Panc1 (cell line): ENCODE measurements around the gene PTPRO. TPM values are rescaled to one million over a fixed set of nuclear protein-coding genes. Genes with fewer than 3 reads are reported as not detected.
A peak's percentile ranks its signal among the peaks of the same experiment; 100 is the strongest.

Experiments
- ATAC-seq: fragments of 200-7000 bp; cut with Tn5 transposase; 2 replicates; pipeline ENCODE4 v1.9.1; 2020; ENCODE audit warnings: mild to moderate bottlenecking, moderate library complexity
- BruUV-seq: library from RNA; stranded (reverse); fragments of 400-500 nt; replicated peaks from 2 replicates; lab custom pipeline; 2021; lab: Mats Ljungman, UMichigan
- CTCF ChIA-PET: fragments of 300-600 bp; sonication (Branson Sonifier 250); formaldehyde crosslinking; loops from one replicate; lab custom pipeline; 2022; ENCODE audit warnings: antibody characterized with exemption; lab: Charles Lee
- POLR2A ChIA-PET: fragments of 300-600 bp; sonication (Branson Sonifier 250); formaldehyde crosslinking; loops from one replicate; lab custom pipeline; 2022; ENCODE audit warnings: antibody characterized with exemption; lab: Charles Lee
- DNase-seq: peaks from one replicate; pipeline ENCODE4 v3.0.0-alpha.2; 2010; ENCODE audit warnings: low read depth, low spot score
- H3K27ac ChIP-seq: 2 replicates; pipeline ENCODE4 v1.5.1; 2011; ENCODE audit warnings: mild to moderate bottlenecking, low read length, inconsistent platforms
- H3K27me3 ChIP-seq: fragments of 200-500 bp; sonication (Bioruptor generic); 2 replicates; pipeline ENCODE4 v1.6.0; 2014; ENCODE audit warnings: low read length, inconsistent platforms; ENCODE audit not compliant: control insufficient read depth, insufficient read depth
- H3K36me3 ChIP-seq: fragments of 200-500 bp; sonication (Bioruptor generic); 2 replicates; pipeline ENCODE4 v1.5.1; 2014; ENCODE audit warnings: inconsistent platforms, mild to moderate bottlenecking, low read length, moderate library complexity; ENCODE audit not compliant: control insufficient read depth, insufficient read depth
- H3K4me1 ChIP-seq: 2 replicates; pipeline ENCODE4 v1.5.1; 2011; ENCODE audit warnings: inconsistent platforms, mild to moderate bottlenecking, low read length, moderate library complexity; ENCODE audit not compliant: control insufficient read depth, insufficient read depth
- H3K4me3 ChIP-seq, 2 experiments: 2 replicates each; pipeline ENCODE4 v1.5.1; 2011 to 2012; ENCODE audit warnings: low read depth in 2 of 2, low read length in 2 of 2, mild to moderate bottlenecking in 2 of 2, inconsistent platforms in 1 of 2, moderate library complexity in 1 of 2
- H3K9me3 ChIP-seq: fragments of 200-500 bp; sonication (Bioruptor generic); 2 replicates; pipeline ENCODE4 v1.5.1; 2014; ENCODE audit warnings: low read depth, mild to moderate bottlenecking, inconsistent platforms, low read length, moderate library complexity; ENCODE audit not compliant: control insufficient read depth, insufficient read depth
- CTCF ChIP-seq: fragments of 450-650 bp; IDR thresholded peaks from 2 replicates; pipeline ENCODE4 v1.5.1; 2017; ENCODE audit warnings: mild to moderate bottlenecking
- POLR2AphosphoS5 ChIP-seq: IDR thresholded peaks from 2 replicates; pipeline ENCODE4 v1.6.1; 2012; ENCODE audit warnings: mild to moderate bottlenecking, low read depth, low read length, moderate library complexity
- REST ChIP-seq, 2 experiments: IDR thresholded peaks; 2 replicates each; pipeline ENCODE4 v1.6.1; 2011 to 2012; ENCODE audit warnings: low read depth in 2 of 2, control low read depth in 1 of 2, low read length in 1 of 2, mild to moderate bottlenecking in 1 of 2, moderate library complexity in 1 of 2; ENCODE audit not compliant: insufficient read depth in 1 of 2
- SIN3A ChIP-seq: IDR thresholded peaks from 2 replicates; pipeline ENCODE4 v1.6.1; 2012; ENCODE audit warnings: low read depth, mild to moderate bottlenecking, low read length, moderate library complexity, borderline replicate concordance; ENCODE audit not compliant: insufficient read depth
- TCF7L2 ChIP-seq: IDR thresholded peaks from 2 replicates; pipeline ENCODE4 v1.6.1; 2011; ENCODE audit warnings: mild to moderate bottlenecking, low read depth, low read length, inconsistent platforms
- in situ Hi-C: cut with HindIII; loops from 2 replicates; pipeline ENCODE4 v1.10.0; 2016; ENCODE audit warnings: low sequenced_read_pairs, low pct_unique_long_range_greater_than_20kb
- intact Hi-C: fragments of 100-400 bp; cut with micrococcal nuclease; formaldehyde crosslinking; loops from one replicate; pipeline ENCODE4 v1.10.0; 2022; ENCODE audit not compliant: unreplicated experiment
- total RNA-seq: library from RNA; stranded (reverse); gene quantifications from one replicate; pipeline ENCODE4 v1.2.1, GENCODE V29; 2021; ENCODE audit not compliant: unreplicated experiment

PTPRO gene
- total RNA-seq, 1 experiment from 2014 or later = not detected

GRCh38 chr12:15583804-15584203 is 261.5 kb downstream of the PTPRO start:
- ChIA-PET POLR2A (interaction anchor here (0.5 kb wide), 1 partner anchor 217 kb away, joined by 10 read pairs; no protein-coding TSS in a partner anchor), CTCF (interaction anchor here (1.0 kb wide), 1 partner anchor 306 kb away, joined by 3 read pairs; no protein-coding TSS in a partner anchor)
- no TSS peak for BruUV-seq
- no peaks in the 10 kb centered on the region for H3K4me1 ChIP-seq
- TF ChIP-seq POLR2AphosphoS5 = no peak
- no peak for TF ChIP-seq SIN3A
- TF ChIP-seq REST (IDR thresholded peaks at IDR 0.05; ENCODE audit: insufficient read depth in 1 of 2, low read depth in 2 of 2, low read length in 1 of 2) = no peak
- no peak for TF ChIP-seq TCF7L2
- TF ChIP-seq CTCF = no peak
- DNase-seq (no peak), ATAC-seq (no peak)
- H3K9me3 ChIP-seq = no peaks in the 10 kb centered on the region
- in situ Hi-C loops = no loop called here
- H3K27ac ChIP-seq = no peak overlapping the region
- H3K4me3 ChIP-seq = no peak overlapping the region
- no peaks in the 10 kb centered on the region for H3K36me3 ChIP-seq
- no peaks in the 10 kb centered on the region for H3K27me3 ChIP-seq
- intact Hi-C loops = no loop called here

GRCh38 chr12:15584366-15585041 is 262.2 kb downstream of the PTPRO start:
- H3K9me3 ChIP-seq = no peaks in the 10 kb centered on the region
- ATAC-seq (no peak), DNase-seq (no peak)
- no peak overlapping the region for H3K4me3 ChIP-seq
- in situ Hi-C loops = no loop called here
- intact Hi-C loops = no loop called here
- H3K27me3 ChIP-seq = no peaks in the 10 kb centered on the region
- no TSS peak for BruUV-seq
- no peaks in the 10 kb centered on the region for H3K36me3 ChIP-seq
- ChIA-PET CTCF (interaction anchor here (0.5 to 1.0 kb wide), 6 partner anchors 9 to 310 kb away, joined by 3 to 4 read pairs (median 3); no protein-coding TSS in a partner anchor), POLR2A (interaction anchor here (0.6 kb wide), 1 partner anchor 1028 kb away, joined by 3 read pairs; no protein-coding TSS in a partner anchor)
- TF ChIP-seq SIN3A (no peak), POLR2AphosphoS5 (no peak), CTCF (peak; percentile 65; the same call in 1 of the 2 replicates)
- no peaks in the 10 kb centered on the region for H3K4me1 ChIP-seq
- no peak overlapping the region for H3K27ac ChIP-seq
